RPMI8226 (cell line): ENCODE data around the gene EXOSC10.
A peak's percentile ranks its signal among the peaks of the same experiment; 100 is the strongest.
"Not testable (repeated sequence)": the region's sequence is repeated elsewhere in the genome, so short reads cannot be mapped to it uniquely, and the experiment has no call there.

Experiments used
- DNase-seq: peaks from one replicate; pipeline ENCODE4 v3.0.0-alpha.2; 2015

Gene EXOSC10

DNA sequence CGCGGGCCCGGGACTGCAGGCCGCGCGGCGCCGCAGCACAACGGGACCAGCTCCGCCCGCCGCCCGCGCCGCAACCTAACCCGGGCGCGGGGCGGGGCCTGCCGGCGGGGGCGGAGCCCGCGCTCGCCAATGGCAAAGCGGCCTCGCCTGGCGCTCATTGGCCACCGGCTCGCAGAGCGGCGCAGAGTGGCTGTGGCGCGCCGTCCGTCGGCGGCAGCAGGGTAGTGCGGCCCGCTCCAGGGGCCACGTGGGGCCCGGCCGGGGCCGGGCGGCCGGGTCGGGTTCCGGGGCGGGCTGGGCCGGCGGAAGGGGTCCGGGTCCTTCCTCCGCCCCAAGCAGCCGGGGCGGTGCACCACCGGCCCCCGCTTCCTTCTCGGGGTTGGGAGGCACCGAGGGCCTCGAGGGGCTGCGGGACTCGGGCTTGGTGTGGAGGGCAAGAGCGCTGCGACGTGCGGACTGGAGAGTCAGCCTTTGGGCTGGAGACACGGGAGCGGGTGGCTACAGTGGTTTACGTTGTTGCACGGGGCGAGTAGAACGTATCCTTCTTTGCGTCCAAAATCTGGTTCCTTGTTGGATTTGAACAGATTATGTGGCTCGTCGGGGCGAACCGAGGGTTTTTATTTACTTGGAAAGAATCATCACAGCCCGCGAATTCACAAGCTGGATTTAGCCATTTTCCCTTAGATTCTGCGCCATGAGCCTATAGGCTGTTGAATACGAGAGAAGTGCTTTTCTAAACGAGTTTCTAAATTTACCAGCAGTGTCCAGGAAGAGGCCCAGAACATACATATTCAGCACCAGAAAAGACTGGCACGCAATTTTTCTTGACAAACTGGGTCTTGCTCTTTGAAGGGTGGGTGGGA lies 39.5 kb downstream of the EXOSC10 start, which contains the start of gene SRM:
SRM (minus strand) TSS at position 51 of the 863 bp plus-strand sequence. CDS start 75 bp downstream, outside the sequence.
- DNase-seq = peak; percentile 98

DNA sequence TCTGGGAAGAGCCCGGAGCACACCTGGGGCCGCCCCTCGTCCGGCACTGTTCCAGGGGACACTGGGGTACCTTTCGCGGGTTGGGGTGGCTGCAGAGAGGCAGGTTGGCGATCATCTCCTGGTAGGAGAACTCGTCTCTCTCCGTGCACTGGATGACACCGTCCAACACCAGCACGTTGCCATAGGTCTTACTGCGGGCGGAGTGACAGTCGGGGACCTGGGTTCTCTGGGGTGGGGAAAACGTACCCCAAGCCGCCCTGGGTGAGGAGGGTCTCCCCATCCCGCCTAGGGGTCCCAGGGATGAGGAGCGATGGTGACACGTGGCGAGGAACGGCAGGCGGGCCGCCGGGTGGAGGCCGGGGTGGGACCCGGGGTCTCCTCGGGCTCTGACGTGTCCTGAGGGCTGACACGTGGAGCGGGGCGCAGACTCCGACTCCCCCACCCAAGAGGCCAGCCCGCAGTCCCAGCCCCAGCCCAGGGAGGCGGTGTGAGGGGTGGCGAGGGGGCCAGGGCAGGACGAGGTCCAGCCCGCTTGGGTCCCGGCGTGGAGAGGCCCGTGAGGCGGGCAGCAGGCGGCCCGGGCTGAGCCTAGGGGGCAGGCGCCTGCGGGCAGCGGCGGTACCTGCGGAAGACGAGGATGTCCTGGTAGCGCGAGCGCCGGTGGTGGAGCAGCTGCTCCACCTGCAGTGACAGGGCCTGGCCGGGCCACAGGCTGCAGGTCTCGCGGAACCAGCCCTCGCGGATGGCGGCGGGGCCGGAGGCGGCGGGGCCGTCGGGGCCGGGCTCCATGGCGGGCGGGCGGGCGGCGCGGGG lies 40.3 kb downstream of the EXOSC10 start:
- DNase-seq = no peak

DNA sequence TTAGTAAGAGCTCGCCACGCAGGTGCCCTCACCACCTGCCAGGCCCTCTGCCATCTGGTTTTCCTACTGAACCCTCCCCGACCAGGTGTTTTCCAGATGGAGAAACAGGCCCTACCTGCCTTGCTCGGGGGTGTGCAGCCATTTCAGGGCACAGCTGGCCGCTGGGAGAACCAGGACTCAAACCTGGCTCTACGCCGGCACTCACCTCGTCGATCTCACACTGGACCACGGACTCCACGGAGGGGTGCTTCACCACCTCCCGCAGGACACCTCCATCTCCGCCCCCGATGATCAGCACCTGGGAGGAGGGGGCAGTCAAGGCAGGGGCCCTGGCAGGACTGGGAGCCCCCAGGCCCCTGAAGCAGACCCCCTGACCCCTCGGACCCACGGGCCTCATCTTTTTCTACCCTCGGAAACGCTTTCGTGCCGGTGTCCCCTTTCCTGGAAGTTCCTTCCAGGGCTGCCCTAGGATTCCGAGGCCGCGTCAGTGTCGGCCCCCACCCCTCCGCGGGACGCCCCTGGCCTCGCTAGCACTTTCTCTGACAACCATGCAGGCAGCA lies 41.0 kb downstream of the EXOSC10 start:
- peak; percentile 83 for DNase-seq

DNA sequence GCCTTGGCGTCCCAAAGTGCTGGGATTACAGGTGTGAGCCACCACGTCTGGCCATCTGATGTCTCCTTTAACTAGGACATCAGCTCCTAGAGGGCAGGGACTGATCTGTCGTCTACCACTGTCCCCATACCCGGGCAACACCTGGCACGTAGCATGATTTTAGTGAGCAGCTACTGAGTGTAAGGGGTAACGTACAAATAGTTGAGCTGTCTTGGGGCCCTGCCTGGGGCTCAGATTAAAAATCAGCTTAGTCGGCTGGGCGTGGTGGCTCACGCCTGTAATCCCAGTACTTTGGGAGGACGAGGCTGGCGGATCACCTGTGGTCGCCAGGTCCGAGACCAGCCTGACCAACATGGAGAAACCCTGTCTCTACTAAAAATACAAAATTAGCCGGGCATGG lies 41.6 kb downstream of the EXOSC10 start:
- DNase-seq = no peak

DNA sequence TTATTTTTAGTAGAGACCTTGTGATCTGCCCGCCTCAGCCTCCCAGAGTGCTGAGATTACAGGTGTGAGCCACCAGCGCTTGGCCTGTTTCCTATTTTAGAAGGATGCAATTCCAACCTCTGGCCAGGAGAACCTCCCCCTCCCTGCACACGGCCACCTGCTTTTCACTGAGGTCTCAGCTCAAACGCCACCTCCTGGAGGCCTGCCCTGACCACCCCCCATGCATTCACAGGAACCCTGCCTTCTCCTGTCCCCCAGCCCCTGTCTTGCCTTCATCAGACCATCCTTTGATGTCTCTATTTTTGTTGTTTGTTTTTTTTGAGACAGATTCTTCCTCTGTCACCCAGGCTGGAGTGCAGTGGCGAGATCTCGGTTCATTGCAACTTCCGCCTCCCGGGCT lies 42.2 kb downstream of the EXOSC10 start:
- no peak for DNase-seq

DNA sequence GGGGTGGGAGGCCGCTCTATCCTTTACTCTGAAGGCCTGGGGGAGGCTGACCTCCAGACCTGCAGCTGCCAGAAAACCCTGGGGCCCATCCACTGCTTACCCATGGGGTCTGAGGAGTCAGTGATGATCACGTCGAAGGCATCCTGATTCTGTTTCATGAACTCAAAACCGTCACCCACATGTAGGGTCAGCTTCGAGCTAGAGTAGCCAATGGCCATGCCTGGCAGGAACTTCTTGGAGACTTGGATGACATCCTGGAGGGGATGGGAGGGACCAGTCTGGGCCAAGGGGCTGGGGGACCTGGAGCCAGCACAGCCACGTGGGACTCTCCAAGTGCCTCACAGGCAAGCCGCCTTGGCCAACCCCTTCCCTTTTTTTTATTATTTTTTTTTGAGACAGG lies 43.2 kb downstream of the EXOSC10 start:
- DNase-seq = no peak

DNA sequence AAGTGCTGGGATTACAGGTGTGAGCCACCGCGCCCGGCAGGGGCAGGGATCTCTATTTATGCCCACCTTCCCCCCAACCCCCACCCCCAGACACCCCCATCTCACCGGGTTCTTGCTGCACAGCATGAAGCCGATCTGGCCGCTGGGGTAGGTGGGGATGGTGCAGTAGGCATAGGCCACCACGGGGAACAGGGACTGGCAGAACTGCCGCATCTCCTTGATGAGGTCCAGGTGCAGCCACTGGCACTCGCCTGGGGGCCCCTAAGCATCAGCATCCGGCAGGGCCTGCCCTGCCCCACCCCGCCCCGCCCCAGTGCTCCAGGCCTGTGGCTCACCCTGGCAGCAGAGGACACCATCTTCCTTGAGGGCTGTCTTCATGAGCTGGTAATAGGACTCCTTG lies 44.0 kb downstream of the EXOSC10 start:
- DNase-seq = no peak

DNA sequence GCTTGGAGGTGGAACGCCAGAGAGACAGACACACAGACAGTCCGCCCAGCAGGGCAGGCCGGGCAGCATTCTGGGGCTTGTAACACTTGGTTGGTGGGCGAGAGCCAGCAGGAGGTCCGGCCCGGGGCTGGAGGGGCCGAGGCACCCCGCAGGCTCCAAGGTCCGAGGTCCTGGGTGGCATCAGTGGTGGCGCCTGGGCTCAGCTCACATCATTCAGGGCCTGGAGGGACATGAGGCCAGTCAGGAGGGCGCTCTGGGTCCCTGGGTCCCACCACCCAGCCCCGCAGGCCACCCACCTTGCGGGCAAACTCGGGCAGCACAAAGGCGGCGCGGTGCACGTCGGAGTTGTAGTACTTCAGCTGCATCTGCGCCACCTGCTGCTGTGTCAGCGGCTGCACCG lies 45.0 kb downstream of the EXOSC10 start:
- DNase-seq = no peak

DNA sequence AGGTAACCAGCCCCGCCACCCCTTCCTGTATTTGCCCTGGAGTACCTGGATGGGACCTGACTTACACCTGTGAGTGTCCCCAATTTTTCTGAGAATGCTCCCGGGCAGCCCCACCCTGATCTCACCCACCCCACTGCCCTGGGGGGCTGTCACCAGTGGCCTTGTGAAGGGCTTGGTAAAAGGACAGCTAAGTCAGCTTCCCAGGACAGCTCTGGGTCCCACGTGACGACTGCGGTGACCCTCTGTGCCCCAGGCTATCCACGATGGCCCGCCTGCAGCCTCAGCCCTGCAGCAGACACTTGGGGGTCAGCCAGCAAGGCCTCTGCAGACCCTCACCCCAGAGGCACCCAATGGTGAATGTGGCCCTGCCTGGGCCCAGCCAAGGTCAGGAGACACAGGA lies 45.5 kb downstream of the EXOSC10 start:
- no peak for DNase-seq

DNA sequence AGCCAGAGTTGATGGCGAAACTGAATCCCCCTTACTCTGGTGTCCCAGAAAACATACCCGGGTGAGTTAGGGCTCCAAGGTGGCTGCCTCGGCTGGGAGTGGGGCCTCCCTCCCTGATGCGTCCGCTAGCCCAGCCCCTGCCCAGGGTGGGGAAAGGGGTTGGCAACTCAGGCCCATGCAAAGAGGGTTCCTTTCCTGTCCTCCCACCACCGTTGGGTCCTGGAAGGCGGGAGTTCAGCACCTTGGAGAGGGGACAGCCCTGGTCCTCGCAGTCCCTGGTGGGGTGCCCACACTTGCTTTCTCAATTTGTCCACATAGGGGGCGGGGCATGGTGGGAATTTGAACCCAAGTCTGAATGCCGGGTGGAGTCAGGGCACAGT lies 45.9 kb downstream of the EXOSC10 start:
- DNase-seq = peak; percentile 55

DNA sequence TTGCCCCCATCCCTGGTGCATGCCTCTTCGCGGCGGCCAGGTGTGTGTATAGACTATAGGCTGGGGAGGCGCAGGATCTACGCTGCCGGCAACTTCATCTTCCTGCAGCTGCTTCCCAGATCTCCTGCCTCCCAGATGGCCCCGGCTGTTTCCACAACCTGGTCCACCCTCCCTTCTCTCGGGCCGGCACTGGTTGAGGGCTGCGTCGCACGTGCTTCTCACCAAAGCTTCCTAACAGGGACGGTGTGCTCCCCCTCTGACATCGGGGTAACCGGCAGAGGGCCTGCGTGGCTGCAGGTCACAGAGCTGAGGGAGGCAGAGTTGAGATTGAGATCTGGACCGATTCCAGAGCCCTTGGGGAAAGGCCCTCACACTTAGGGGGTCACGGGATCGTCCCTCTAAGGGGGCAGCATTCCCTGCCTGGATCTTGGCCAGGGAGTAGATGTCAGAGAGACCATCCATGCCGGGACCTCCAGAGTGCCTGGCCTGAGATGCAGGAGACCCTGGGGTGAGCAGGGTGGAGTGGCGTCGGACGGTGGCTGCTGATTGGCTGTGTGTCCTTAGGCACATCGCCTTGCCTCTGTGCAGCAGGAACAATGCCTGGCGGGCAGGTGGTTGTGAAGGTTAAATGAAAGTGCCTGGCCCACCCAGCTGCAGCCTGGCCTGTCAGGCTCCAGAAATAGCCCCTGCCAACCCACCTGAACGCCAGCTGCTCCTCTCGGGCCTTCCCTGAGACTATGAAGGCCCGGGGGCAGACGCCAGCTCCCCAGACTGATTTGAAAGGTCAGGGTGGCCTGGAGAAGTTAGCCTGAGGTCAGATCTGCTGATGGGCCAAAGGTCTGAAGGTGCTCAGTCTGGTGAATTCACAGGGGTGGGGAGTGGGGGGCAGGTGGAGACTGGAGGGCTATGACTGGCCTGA lies 46.6 kb downstream of the EXOSC10 start:
- peak; percentile 75 for DNase-seq

DNA sequence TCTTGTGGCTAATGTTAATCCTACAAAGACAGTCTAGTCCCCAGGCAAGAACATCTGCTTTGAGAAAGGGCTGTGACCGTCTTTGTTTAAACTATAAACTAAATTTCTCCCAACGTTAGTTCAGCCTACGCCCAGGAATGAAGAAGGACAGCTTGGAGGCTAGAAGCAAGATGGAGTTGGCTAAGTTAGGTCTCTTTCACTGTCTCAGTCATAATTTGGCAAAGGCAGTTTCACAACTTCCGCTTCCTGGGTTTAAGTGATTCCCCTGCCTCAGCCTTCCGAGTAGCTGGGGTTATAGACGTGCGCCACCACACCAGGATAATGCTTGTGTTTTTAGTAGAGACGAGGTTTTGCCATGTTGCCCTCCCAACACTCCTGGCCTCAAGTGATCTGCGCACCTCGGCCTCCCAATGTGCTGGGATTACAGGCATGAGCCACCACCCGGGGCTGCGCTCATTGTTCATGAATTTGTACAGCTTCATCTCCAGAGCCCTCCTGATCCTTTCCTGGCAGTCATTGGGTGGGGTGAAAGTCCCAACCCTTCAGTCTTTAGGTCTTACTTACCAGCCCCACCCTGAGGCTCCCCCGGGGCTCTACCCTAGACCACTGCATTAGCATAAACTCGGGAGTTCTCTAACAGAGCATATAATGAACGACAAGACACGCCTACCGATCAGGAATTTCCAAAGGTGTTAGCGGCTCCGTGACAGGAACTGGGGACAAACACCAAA lies 47.7 kb downstream of the EXOSC10 start:
- no peak for DNase-seq

DNA sequence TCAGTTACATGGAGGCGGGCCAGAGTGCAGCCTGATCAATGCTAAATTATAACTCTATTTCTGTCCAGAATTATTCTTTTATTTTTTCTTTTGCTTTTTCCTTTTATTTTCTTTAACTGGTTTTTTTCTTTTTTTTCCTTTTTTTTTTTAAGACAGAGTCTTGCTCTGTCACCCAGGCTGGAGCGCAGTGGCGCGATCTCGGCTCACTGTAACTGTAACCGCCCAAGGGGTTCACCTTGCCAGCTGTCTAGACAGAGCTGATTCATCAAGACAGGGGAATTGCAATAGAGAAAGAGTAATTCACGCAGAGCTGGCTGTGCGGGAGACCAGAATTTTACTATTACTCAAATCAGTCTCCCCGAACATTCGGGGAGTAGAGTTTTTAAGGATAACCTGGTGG lies 48.5 kb downstream of the EXOSC10 start:
- not testable (repeated sequence) for DNase-seq

DNA sequence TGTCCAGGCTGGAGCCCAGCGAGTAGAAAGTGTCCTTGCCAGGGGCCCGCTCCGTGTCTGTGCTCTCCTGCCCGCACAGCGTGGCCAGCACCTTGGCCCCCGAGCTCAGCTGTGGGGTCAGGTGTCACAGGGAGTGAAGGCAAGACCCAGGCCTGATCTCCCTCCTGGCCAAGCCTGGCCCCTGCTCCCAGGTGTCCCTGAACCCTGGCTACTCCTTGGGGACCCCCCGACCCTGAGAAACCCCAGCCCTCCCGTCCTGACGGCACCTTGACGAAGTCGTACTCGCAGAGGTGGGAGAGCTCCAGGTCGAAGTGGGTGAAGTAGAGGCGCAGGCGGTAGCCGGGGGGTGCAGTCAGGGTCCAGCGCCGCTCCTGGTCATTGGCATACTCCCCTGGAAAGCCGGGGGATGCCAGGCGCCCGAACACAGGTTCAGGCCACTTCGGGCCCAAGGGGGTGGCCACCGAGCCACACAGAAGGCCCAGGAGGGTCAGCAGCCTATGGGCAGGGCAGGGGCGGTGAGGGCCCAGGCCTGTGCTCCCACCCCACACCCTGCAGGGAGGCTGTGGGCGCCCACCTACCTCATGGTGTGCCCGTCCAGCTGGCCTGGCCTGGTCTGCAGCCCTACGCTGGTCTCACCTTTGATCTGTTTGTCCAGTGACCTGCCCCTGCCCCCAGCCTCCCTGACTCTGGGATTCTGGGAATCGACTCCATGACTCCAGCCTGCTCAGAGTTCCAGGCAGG lies 52.9 kb downstream of the EXOSC10 start, which contains the start of gene MASP2:
MASP2 (minus strand) TSS at position 615 of the 741 bp plus-strand sequence; CDS start at position 583, 32 bp downstream.
- DNase-seq = no peak

DNA sequence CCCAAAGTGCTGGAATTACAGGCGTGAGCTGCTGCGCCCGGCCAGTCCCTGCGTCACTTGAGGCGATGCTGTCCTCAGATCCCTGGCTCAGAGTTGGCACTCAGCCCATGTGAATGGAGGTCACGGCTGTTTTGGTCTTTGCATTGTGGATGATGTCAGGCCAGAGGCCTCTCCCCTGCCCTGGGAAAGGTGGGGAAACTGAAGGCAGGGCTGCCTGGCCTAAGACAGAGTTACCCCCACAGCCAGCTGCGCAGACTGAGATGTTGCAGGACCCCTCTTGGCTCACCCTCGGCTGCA lies 53.5 kb downstream of the EXOSC10 start:
- no peak for DNase-seq

DNA sequence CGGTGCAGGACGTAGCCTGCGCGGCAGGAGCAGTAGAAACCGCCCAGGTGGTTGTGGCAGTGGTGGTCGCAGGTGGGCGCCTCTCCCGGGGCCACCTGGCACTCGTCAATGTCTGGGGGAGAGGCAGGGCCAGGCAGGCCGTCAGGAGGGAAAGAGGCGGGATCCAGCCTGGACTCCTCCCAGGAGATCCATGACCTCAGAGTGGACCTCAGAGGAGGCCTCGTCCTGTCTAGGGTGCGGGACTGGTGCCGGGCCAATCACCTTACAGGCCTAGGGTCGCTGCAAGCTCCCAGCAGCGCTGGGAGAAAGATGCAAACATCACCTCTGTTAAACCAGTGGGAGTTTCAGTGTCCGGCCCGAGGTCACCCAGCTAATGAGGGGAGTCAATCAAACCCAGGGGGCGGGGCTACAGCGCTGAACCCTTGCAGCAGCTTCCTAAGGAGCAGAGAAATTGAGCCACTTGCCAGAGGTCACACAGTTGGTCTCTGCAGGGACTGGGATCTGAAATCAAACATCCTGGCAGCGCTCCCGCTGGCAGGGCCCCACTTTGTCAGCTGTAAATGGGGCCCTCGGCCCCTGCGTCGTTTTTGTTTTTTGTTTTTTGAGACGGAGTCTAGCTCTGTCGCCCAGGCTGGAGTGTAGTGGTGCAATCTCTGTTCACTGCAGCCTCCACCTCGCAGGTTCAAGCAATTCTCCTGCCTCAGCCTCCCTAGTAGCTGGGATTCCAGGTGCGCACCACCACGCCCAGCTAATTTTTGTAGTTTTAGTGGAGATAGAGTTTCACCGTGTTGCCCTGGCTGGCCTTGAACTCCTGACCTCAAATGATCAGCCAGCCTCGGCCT lies 54.0 kb downstream of the EXOSC10 start:
- no peak for DNase-seq

DNA sequence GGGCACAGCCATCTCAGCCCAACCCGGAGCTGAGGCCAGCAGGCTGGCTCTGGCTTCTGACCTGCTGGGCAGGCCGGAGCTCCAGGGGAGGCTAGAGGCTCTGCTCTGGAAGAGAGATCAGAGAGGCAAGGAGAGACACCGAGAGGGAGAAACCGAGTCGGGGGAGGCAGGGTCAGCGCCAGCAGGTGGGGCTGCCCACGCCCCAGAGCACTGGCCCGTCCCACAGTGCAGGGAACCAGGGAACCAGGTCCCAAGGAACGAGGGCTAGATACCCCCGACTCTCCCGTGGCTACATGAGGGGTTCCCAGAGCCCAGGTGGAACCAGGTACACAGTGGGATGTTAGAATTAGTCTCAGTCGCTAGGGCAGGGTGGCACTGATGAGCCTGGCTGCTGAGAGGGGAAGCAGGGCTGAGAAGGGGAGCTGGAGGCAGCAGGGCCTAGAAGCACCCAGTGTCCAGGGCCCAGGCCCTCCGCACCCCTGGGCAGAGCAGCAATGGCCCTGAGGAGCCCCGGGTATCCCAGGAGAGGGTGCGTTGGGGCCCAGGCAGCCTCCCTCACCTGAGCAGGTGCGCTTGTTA lies 54.7 kb downstream of the EXOSC10 start:
- DNase-seq = no peak

DNA sequence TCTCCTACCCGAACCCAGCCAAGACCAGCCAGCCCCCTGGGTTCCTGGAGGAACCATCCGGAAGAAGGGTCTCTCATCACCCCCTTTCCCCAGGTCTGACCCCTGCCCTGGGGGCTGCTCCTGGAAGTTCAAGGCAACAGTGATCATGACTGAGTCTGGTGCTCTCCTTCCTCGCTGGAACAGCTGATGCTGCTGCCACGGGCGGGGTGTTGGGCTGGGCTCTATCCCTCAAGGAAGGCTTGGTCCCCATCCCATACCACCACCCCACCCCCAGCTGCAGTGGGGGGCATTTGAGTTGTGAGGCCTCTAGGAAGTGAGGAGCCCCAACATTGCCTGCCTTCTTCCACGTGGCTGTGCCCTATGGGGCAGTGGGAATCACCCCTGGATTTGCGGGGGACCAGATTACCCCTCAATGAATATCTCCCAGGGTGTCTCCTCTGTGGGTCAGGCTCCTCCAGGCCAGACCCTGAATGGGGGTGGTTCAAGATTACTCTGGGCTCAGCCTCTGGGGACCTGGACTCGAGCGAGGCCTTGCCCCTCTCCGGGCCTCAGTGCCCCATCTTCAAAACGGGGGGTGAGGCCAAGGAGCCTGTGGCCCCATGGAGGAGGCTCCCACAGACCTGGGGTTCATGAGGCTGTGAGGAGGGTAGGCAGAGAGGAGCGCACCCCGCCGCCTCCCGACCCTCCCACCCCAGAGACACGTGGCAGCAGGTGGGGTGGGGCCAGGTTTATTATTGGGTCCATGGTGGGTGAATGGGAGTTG lies 55.4 kb downstream of the EXOSC10 start:
- no peak for DNase-seq
